Left lung (tissue), 10 donors: Measurements from ENCODE around the gene ZNRF4. TPM values are rescaled to one million over a fixed set of nuclear protein-coding genes. Genes with fewer than 3 reads are reported as not detected.

Experiments
- ATAC-seq: fragments of 200-7000 bp; cut with Tn5 transposase; one replicate; pipeline ENCODE4 v1.9.1; 2020; ENCODE audit warnings: moderate library complexity
- DNase-seq, 4 donors: peaks; one replicate each; pipeline ENCODE4 v3.0.0-alpha.2; 2013 to 2020
- H3K27ac ChIP-seq, 2 donors: fragments of 200-600 bp; sonication (generic) in 1 of 2; one replicate each; pipeline versions ENCODE4 v1.5.0 to v1.8.0; 2020 to 2021
- H3K27me3 ChIP-seq, 2 donors: fragments of 200-600 bp; sonication (generic) in 1 of 2; one replicate each; pipeline versions ENCODE4 v1.5.0 to v1.8.0; 2020 to 2021
- H3K36me3 ChIP-seq, 2 donors: fragments of 200-600 bp; sonication (generic) in 1 of 2; one replicate each; pipeline versions ENCODE4 v1.5.0 to v1.8.0; 2020 to 2021
- H3K4me1 ChIP-seq, 2 donors: fragments of 200-600 bp; one replicate each; pipeline ENCODE4 v1.8.0; 2021
- H3K4me3 ChIP-seq, 2 donors: fragments of 200-600 bp; sonication (generic) in 1 of 2; one replicate each; pipeline versions ENCODE4 v1.5.0 to v1.8.0; 2020 to 2021; ENCODE audit warnings: mild to moderate bottlenecking in 1 of 2
- H3K9me3 ChIP-seq, 2 donors: fragments of 200-600 bp; sonication (generic) in 1 of 2; one replicate each; pipeline versions ENCODE4 v1.5.0 to v1.8.0; 2020 to 2021
- CTCF ChIP-seq, 2 donors: fragments of 200-600 bp; sonication (generic) in 1 of 2; IDR thresholded peaks; one replicate each; pipeline versions ENCODE4 v1.5.0 to v1.8.0; 2021; ENCODE audit warnings: antibody characterized with exemption in 2 of 2
- intact Hi-C, 2 donors: fragments of 100-400 bp; cut with DNase I; formaldehyde crosslinking; loops; one replicate each; pipeline versions ENCODE4 v1.11.2 to v1.14.2; 2022
- polyA plus RNA-seq, 6 donors: library from polyadenylated mRNA; unstranded; fragments of 120-200 nt; gene quantifications; one replicate each; pipeline ENCODE4 v1.2.1, GENCODE V29; 2013; ENCODE audit not compliant: insufficient read length in 6 of 6
- total RNA-seq, 2 donors: library from RNA; stranded (reverse); fragmentation: NEBNext Ultra II Directional; extraction: Animal tissue kit (Norgen Biotek cat#: 25700); gene quantifications; one replicate each; pipeline ENCODE4 v1.2.1, GENCODE V29; 2021
- donor health status: DM: no; HTN: yes; CAD: no.
- donor health status: DM: no; HTN: no; CAD: no.

The ZNRF4 gene
- total and polyA plus RNA-seq, 8 donors = not detected

GRCh38 chr19:5472286-5472685 lies 17.1 kb downstream of the ZNRF4 start:
- no peak for TF ChIP-seq CTCF (IDR thresholded peaks at IDR 0.05)
- H3K4me3 ChIP-seq = no peak overlapping the region
- DNase-seq (no peak), ATAC-seq (no peak)
- H3K36me3 ChIP-seq = no peaks in the 10 kb centered on the region
- intact Hi-C loops = no loop called here
- peaks cover 0 to 35% of the 10 kb centered on the region in 2 donors for H3K27me3 ChIP-seq
- H3K27ac ChIP-seq = no peak overlapping the region
- H3K9me3 ChIP-seq = no peaks in the 10 kb centered on the region
- no peaks in the 10 kb centered on the region for H3K4me1 ChIP-seq

GRCh38 chr19:5473646-5474045 lies 18.4 kb downstream of the ZNRF4 start:
- H3K4me3 ChIP-seq = no peak overlapping the region
- no peak for TF ChIP-seq CTCF (IDR thresholded peaks at IDR 0.05)
- intact Hi-C loops = no loop called here
- no peak overlapping the region for H3K27ac ChIP-seq
- no peaks in the 10 kb centered on the region for H3K4me1 ChIP-seq
- no peaks in the 10 kb centered on the region for H3K9me3 ChIP-seq
- H3K27me3 ChIP-seq = peaks cover 7 to 43% of the 10 kb centered on the region in 2 donors
- ATAC-seq (no peak), DNase-seq (no peak)
- H3K36me3 ChIP-seq = no peaks in the 10 kb centered on the region

- Histone ChIP-seq H3K36me3 (no peaks in the 10 kb centered on the region), H3K27ac (no peak overlapping the region), H3K4me1 (no peaks in the 10 kb centered on the region), H3K9me3 (peaks cover 0 to 12% of the 10 kb centered on the region in 2 donors), H3K27me3 (peaks cover 14 to 65% of the 10 kb centered on the region in 2 donors), H3K4me3 (no peak overlapping the region)
- no peak for DNase-seq
- no peak for ATAC-seq
- intact Hi-C loops = no loop called here
- TF ChIP-seq CTCF (IDR thresholded peaks at IDR 0.05) = no peak
Observed at GRCh38 chr19:5477451-5478215, 22.4 kb downstream of the ZNRF4 start.

GRCh38 chr19:5478241-5478924 lies 23.2 kb downstream of the ZNRF4 start:
- Histone ChIP-seq H3K4me3 (no peak overlapping the region), H3K27me3 (peaks cover 14 to 73% of the 10 kb centered on the region in 2 donors), H3K9me3 (peaks cover 0 to 12% of the 10 kb centered on the region in 2 donors), H3K36me3 (no peaks in the 10 kb centered on the region), H3K27ac (no peak overlapping the region), H3K4me1 (no peaks in the 10 kb centered on the region)
- no peak for TF ChIP-seq CTCF (IDR thresholded peaks at IDR 0.05)
- DNase-seq (peak in 1 of 4 donors; percentile 7), ATAC-seq (no peak)
- intact Hi-C loops = no loop called here

GRCh38 chr19:5478925-5479588 lies 23.8 kb downstream of the ZNRF4 start:
- no peak overlapping the region for H3K27ac ChIP-seq
- H3K27me3 ChIP-seq = peaks cover 14 to 79% of the 10 kb centered on the region in 2 donors
- H3K4me1 ChIP-seq = no peaks in the 10 kb centered on the region
- no peak overlapping the region for H3K4me3 ChIP-seq
- H3K9me3 ChIP-seq = peaks cover 0 to 12% of the 10 kb centered on the region in 2 donors
- no peak for TF ChIP-seq CTCF (IDR thresholded peaks at IDR 0.05)
- intact Hi-C loops = no loop called here
- DNase-seq = no peak
- ATAC-seq = no peak
- no peaks in the 10 kb centered on the region for H3K36me3 ChIP-seq
